Measurements from ENCODE around the gene ACRV1.

Gene ACRV1

GRCh38 chr11:125621995-125622394 is 58.7 kb downstream of the ACRV1 start:
- H3K27ac ChIP-seq (ENCODE audit: low read depth, low read length, poor library complexity, severe bottlenecking) = no peak overlapping the region
- no peak for TF ChIP-seq EZH2 (IDR thresholded peaks at IDR 0.05; ENCODE audit: borderline replicate concordance, low read length)
- TF ChIP-seq, protein P1, sequence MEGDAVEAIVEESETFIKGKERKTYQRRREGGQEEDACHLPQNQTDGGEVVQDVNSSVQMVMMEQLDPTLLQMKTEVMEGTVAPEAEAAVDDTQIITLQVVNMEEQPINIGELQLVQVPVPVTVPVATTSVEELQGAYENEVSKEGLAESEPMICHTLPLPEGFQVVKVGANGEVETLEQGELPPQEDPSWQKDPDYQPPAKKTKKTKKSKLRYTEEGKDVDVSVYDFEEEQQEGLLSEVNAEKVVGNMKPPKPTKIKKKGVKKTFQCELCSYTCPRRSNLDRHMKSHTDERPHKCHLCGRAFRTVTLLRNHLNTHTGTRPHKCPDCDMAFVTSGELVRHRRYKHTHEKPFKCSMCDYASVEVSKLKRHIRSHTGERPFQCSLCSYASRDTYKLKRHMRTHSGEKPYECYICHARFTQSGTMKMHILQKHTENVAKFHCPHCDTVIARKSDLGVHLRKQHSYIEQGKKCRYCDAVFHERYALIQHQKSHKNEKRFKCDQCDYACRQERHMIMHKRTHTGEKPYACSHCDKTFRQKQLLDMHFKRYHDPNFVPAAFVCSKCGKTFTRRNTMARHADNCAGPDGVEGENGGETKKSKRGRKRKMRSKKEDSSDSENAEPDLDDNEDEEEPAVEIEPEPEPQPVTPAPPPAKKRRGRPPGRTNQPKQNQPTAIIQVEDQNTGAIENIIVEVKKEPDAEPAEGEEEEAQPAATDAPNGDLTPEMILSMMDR (IDR thresholded peaks at IDR 0.05; ENCODE audit: low read length) = no peak
- H3K4me3 ChIP-seq (ENCODE audit: low read depth, low read length, poor library complexity, severe bottlenecking) = no peak overlapping the region
- H3K9me3 ChIP-seq (ENCODE audit: low read length) = no peaks in the 10 kb centered on the region
- H3F3A ChIP-seq (ENCODE audit: insufficient read depth, low read length) = no peaks in the 10 kb centered on the region
- H3K9ac ChIP-seq (ENCODE audit: low read length) = no peak overlapping the region
- peaks cover 10% of the 10 kb centered on the region for H3K79me2 ChIP-seq (ENCODE audit: insufficient read depth, low read length)
- H3K9me2 ChIP-seq (ENCODE audit: low read depth, low read length) = no peaks in the 10 kb centered on the region
- no peaks in the 10 kb centered on the region for H3K27me3 ChIP-seq (ENCODE audit: insufficient read depth, low read length)
- no peak overlapping the region for H3K4me2 ChIP-seq (ENCODE audit: low read length)
- H3K36me3 ChIP-seq (ENCODE audit: insufficient read depth, low read length) = peaks cover 51% of the 10 kb centered on the region
- H2AFZ ChIP-seq (ENCODE audit: low read length) = no peak overlapping the region
- no peaks in the 10 kb centered on the region for H4K20me1 ChIP-seq (ENCODE audit: insufficient read depth, low read length)
- peaks cover 13% of the 10 kb centered on the region for H3K4me1 ChIP-seq (ENCODE audit: insufficient read depth, low read length, severe bottlenecking)
